ENCODE measurements around the gene CD48. TPM values are rescaled to one million over a fixed set of nuclear protein-coding genes. Genes with fewer than 3 reads are reported as not detected.

The CD48 gene
- total and polyA plus RNA-seq, 7 donors: 0.35 to 1.7 (median 0.99) TPM

DNA sequence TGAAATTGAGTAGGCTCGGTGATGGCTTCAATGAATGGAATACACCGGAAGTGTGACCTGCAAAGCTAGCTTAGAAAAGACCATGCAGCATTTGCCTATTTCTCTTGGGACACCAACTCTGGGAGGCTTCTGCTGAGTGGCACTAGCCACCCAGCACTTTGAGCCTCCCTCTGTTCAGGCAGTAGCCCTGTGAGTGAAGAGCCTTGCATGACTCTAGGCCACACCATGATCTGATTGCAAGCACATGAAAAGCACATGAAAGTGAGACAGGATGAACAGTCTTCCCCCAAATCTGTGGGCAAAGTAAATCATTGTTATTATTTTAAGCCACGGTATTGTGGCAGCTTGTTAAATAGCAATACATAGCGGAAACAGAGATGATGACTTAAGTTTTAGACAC, 2.8 kb downstream of the CD48 start:
- Histone ChIP-seq H3K9me3 (no peaks in the 10 kb centered on the region), H3K27me3 (ENCODE audit: insufficient read depth in 3 of 3, low read length in 2 of 3) (peaks cover 0 to 2% (median 0%) of the 10 kb centered on the region in 3 donors), H3K36me3 (ENCODE audit: insufficient read depth in 1 of 2, low read depth in 1 of 2) (no peaks in the 10 kb centered on the region), H3K4me1 (no peaks in the 10 kb centered on the region), H3K27ac (no peak overlapping the region), H3K4me3 (no peak overlapping the region)
- WGBS, 3 donors: 79 to 84% (median 82%) methylated on average over 4 of the region's 4 CpGs
- intact Hi-C loops (cut with DNase I): no loop called here
- TF ChIP-seq CTCF (IDR thresholded peaks at IDR 0.05): no peak
- ATAC-seq (no peak), DNase-seq (no peak)

GRCh38 chr1:160708118-160708517, 3.5 kb downstream of the CD48 start:
- Histone ChIP-seq H3K27ac (no peak overlapping the region), H3K4me3 (peak overlapping the region; percentile 17), H3K27me3 (ENCODE audit: insufficient read depth in 3 of 3, low read length in 2 of 3) (peaks cover 0 to 2% (median 0%) of the 10 kb centered on the region in 3 donors), H3K9me3 (no peaks in the 10 kb centered on the region), H3K4me1 (no peaks in the 10 kb centered on the region), H3K36me3 (ENCODE audit: insufficient read depth in 1 of 2, low read depth in 1 of 2) (no peaks in the 10 kb centered on the region)
- 66 to 79% (median 79%) methylated on average over 4 of the region's 4 CpGs for WGBS, 3 donors
- DNase-seq (no peak), ATAC-seq (no peak)
- intact Hi-C loops (cut with DNase I): no loop called here
- TF ChIP-seq CTCF (IDR thresholded peaks at IDR 0.05): no peak

DNA sequence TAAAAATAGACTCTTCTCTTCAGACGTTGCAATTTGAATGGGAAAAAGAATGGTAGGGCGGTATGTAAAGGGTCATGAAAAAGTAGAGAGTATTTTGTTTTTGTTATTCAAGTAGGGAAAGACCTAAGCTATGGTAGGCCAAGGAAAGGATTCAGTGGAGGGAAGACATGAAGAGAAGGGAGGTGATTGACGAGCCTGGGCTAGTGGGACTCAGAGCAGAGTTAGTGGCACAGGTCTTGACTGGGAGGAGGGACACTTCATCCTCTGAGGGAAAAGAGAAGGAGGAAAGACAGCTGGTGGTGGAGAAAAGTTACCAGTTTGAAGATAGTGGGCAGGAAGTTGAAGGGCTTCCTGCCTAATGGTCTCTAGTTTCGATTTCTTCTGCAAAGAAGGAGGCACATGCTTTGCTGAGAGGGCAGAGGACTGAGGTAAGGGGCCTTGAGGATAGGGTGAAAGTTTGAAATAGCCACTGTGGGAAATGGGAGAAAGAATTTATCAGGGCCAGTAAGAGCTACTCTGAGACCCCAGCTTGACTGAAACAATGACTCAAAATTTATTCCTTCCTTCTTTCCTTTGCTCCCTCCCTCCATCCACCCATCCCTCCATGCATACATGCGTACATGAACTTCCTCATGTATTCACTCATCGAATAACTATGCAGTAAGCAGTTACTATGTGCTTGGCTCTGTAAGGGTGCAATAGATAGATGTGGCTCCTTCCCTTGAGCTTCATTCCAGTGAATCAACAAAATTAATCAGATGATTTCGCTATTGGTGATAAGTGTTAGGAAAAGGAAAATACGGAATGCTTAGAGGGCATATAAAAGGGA, 4.2 kb downstream of the CD48 start:
- H3K36me3 ChIP-seq (ENCODE audit: insufficient read depth in 1 of 2, low read depth in 1 of 2): no peaks in the 10 kb centered on the region
- H3K4me3 ChIP-seq: peak overlapping the region; percentile 17
- TF ChIP-seq CTCF (IDR thresholded peaks at IDR 0.05): no peak
- no peak overlapping the region for H3K27ac ChIP-seq
- ATAC-seq (no peak), DNase-seq (no peak)
- H3K9me3 ChIP-seq: no peaks in the 10 kb centered on the region
- intact Hi-C loops (cut with DNase I): no loop called here
- 76 to 82% (median 79%) methylated on average over 8 of the region's 8 CpGs for WGBS, 3 donors
- H3K27me3 ChIP-seq (ENCODE audit: insufficient read depth in 3 of 3, low read length in 2 of 3): peaks cover 0 to under 1% (median 0%) of the 10 kb centered on the region in 3 donors
- no peaks in the 10 kb centered on the region for H3K4me1 ChIP-seq

DNA sequence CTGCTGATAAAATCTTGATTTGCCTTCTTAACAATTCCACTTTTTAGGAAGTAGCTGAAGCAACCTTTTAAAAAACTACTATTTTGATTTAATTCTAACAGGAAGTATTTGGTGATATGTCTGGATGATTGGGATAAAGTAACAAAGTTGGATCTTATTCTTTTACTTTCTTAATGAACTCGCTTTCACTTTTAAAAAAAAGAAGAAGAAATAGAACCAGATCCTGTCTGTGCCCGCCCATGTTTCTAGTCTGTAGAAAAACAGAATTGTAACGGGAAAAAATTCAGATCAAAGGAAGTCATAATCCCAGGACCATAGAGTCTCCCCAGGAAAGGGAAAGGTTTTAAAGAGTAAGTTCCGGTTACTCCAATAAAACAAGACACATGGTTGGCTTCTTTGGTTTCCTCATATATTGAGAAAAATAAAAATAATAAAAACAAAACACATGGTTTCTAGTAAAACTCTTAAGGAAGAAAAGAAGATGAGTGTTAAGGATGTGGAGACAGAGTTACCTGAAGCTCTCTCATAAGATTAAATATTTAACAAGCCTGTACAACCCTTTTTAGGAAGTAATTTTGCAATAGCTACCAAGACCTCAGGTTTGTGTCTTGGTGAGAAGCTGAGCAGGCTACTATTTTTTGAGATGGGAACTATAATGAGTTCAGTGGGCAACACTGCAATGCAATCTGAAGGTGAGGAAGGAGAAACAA, 4.9 kb downstream of the CD48 start:
- no peaks in the 10 kb centered on the region for H3K4me1 ChIP-seq
- no peak overlapping the region for H3K4me3 ChIP-seq
- DNase-seq: no peak
- H3K27ac ChIP-seq: no peak overlapping the region
- intact Hi-C loops (cut with DNase I): no loop called here
- ATAC-seq: no peak
- no peaks in the 10 kb centered on the region for H3K27me3 ChIP-seq (ENCODE audit: insufficient read depth in 3 of 3, low read length in 2 of 3)
- no peaks in the 10 kb centered on the region for H3K9me3 ChIP-seq
- WGBS, 3 donors: 37 to 41% (median 37%) methylated on average over 4 of the region's 4 CpGs
- H3K36me3 ChIP-seq (ENCODE audit: insufficient read depth in 1 of 2, low read depth in 1 of 2): no peaks in the 10 kb centered on the region
- TF ChIP-seq CTCF (IDR thresholded peaks at IDR 0.05): no peak

Data from psoas muscle (tissue), 8 donors.